Measurements from ENCODE around the gene GTF2F2.

GRCh38 chr13:45224176-45224575, 103.9 kb downstream of the GTF2F2 start:
- TF ChIP-seq MAX (IDR thresholded peaks at IDR 0.05) (no peak), CEBPB (IDR thresholded peaks at IDR 0.05; ENCODE audit: low read depth) (no peak), RAD21 (IDR thresholded peaks at IDR 0.05; ENCODE audit: low read depth) (no peak), CTCF (IDR thresholded peaks at IDR 0.05 in 2 of 3, conservative IDR thresholded peaks at IDR 0.05 in 1 of 3; ENCODE audit: borderline replicate concordance in 1 of 3, insufficient read depth in 1 of 3, low read depth in 2 of 3, low read length in 2 of 3) (no peak), YY1 (IDR thresholded peaks at IDR 0.05; ENCODE audit: extremely low read depth, insufficient replicate concordance, low read depth, low read length) (no peak), EZH2phosphoT487 (IDR thresholded peaks at IDR 0.05; ENCODE audit: borderline replicate concordance) (no peak), EZH2 (IDR thresholded peaks at IDR 0.05) (no peak), ATF3 (IDR thresholded peaks at IDR 0.05) (no peak), POLR2AphosphoS5 (IDR thresholded peaks at IDR 0.05; ENCODE audit: low read depth, low read length) (no peak), REST (IDR thresholded peaks at IDR 0.05; ENCODE audit: low read depth) (no peak), ZNF274 (IDR thresholded peaks at IDR 0.05; ENCODE audit: low read depth, low read length) (no peak), FOSL1 (IDR thresholded peaks at IDR 0.05; ENCODE audit: low read depth) (no peak), POLR2A (IDR thresholded peaks at IDR 0.05; ENCODE audit: borderline replicate concordance, extremely low read depth, insufficient read depth, insufficient read length) (no peak), TCF7L2 (IDR thresholded peaks at IDR 0.05; ENCODE audit: borderline replicate concordance, extremely low read depth, insufficient read depth, insufficient read length) (no peak)

Data from HCT116 (cell line).